HL-60 (cell line): ENCODE measurements around the gene GSTA2.
"Not testable (repeated sequence)": the region's sequence is repeated elsewhere in the genome, so short reads cannot be mapped to it uniquely, and the experiment has no call there.

Experiments used
- DNase-seq, 2 experiments: peaks; one replicate each; pipeline ENCODE4 v3.0.0-alpha.2; 2010 to 2020; ENCODE audit warnings: low read depth in 1 of 2, low spot score in 1 of 2
- H3K27ac ChIP-seq: fragments of 250-450 bp; sonication (Bioruptor Pico); replicated peaks from 2 replicates; pipeline ENCODE4 v1.5.1; 2020; ENCODE audit warnings: mild to moderate bottlenecking, moderate library complexity
- H3K27me3 ChIP-seq: fragments of 250-450 bp; sonication (Bioruptor Pico); 2 replicates; pipeline ENCODE4 v1.5.1; 2021; ENCODE audit warnings: mild to moderate bottlenecking, moderate library complexity; ENCODE audit not compliant: insufficient read depth, poor library complexity, severe bottlenecking
- H3K4me3 ChIP-seq: replicated peaks from 2 replicates; pipeline ENCODE4 v1.5.1; 2011; ENCODE audit warnings: mild to moderate bottlenecking, control low read depth, low read length; ENCODE audit not compliant: insufficient read depth
- CTCF ChIP-seq: IDR thresholded peaks from one replicate; pipeline ENCODE4 v1.5.1; 2011; ENCODE audit warnings: low read length, control low read depth, inconsistent platforms; ENCODE audit not compliant: insufficient read depth
- GABPA ChIP-seq: IDR thresholded peaks from 2 replicates; pipeline ENCODE4 v1.6.1; 2012; ENCODE audit warnings: low read depth
- POLR2AphosphoS5 ChIP-seq: IDR thresholded peaks from 2 replicates; pipeline ENCODE4 v1.6.1; 2012; ENCODE audit warnings: low read depth
- REST ChIP-seq: IDR thresholded peaks from 2 replicates; pipeline ENCODE4 v1.6.1; 2012; ENCODE audit warnings: low read depth; ENCODE audit not compliant: insufficient replicate concordance
- SPI1 ChIP-seq: IDR thresholded peaks from 2 replicates; pipeline ENCODE4 v1.6.1; 2012; ENCODE audit warnings: low read depth, mild to moderate bottlenecking, borderline replicate concordance

The GSTA2 gene

GRCh38 chr6:52779237-52779636 lies 16.0 kb upstream of the GSTA2 start:
- Histone ChIP-seq H3K27ac (no peak overlapping the region), H3K27me3 (no peaks in the 10 kb centered on the region), H3K4me3 (no peak overlapping the region)
- TF ChIP-seq SPI1 (no peak), GABPA (no peak), REST (no peak), POLR2AphosphoS5 (no peak), CTCF (no peak)
- DNase-seq, result no peak

- not testable (repeated sequence) for H3K27ac ChIP-seq, DNase-seq, H3K27me3 ChIP-seq, H3K4me3 ChIP-seq
Measured at GRCh38 chr6:52776711-52777351, 13.6 kb upstream of the GSTA2 start.

GRCh38 chr6:52769399-52769798 lies 6.1 kb upstream of the GSTA2 start:
- H3K4me3 ChIP-seq, H3K27me3 ChIP-seq, DNase-seq, H3K27ac ChIP-seq: not testable (repeated sequence)

- not testable (repeated sequence) for DNase-seq, H3K4me3 ChIP-seq, H3K27ac ChIP-seq, H3K27me3 ChIP-seq
Measured at GRCh38 chr6:52767658-52768057, 4.4 kb upstream of the GSTA2 start.

- H3K27ac ChIP-seq, DNase-seq, H3K27me3 ChIP-seq, H3K4me3 ChIP-seq: not testable (repeated sequence)
- TF ChIP-seq SPI1, result peak; percentile 50; the same call in 1 of the 2 replicates
Measured at GRCh38 chr6:52761673-52762491, 1.4 kb downstream of the GSTA2 start.

GRCh38 chr6:52760105-52760765 lies 3.0 kb downstream of the GSTA2 start:
- TF ChIP-seq SPI1 (no peak), POLR2AphosphoS5 (no peak), GABPA (no peak), REST (no peak), CTCF (no peak)
- Histone ChIP-seq H3K4me3 (no peak overlapping the region), H3K27ac (no peak overlapping the region), H3K27me3 (no peaks in the 10 kb centered on the region)
- DNase-seq, result no peak
